Neuronal stem cell (in vitro differentiated cells): ENCODE data around the gene NUDT22.

Source experiments
- DNase-seq: peaks from one replicate; pipeline ENCODE4 v3.0.0-alpha.2; 2013; ENCODE audit warnings: low spot score
- H2AFZ ChIP-seq: one replicate; pipeline ENCODE4 v1.6.1; 2013; ENCODE audit warnings: mild to moderate bottlenecking, low read length, inconsistent platforms
- H2AK5ac ChIP-seq: 2 replicates; pipeline ENCODE4 v1.6.1; 2013; ENCODE audit warnings: low read depth, mild to moderate bottlenecking, inconsistent platforms, low read length, moderate library complexity, mixed read lengths
- H2BK120ac ChIP-seq: 2 replicates; pipeline ENCODE4 v1.6.1; 2013; ENCODE audit warnings: low read depth, mild to moderate bottlenecking, inconsistent platforms, low read length, moderate library complexity, mixed read lengths
- H2BK12ac ChIP-seq: one replicate; pipeline ENCODE4 v1.6.1; 2013; ENCODE audit warnings: low read length, inconsistent platforms
- H2BK15ac ChIP-seq: 2 replicates; pipeline ENCODE4 v1.6.1; 2013; ENCODE audit warnings: mild to moderate bottlenecking, low read length, inconsistent platforms, mixed read lengths
- H2BK5ac ChIP-seq: one replicate; pipeline ENCODE4 v1.6.1; 2013; ENCODE audit warnings: inconsistent platforms, mild to moderate bottlenecking, low read length, moderate library complexity
- H3K14ac ChIP-seq: one replicate; pipeline ENCODE4 v1.6.1; 2013; ENCODE audit warnings: low read length, inconsistent platforms
- H3K18ac ChIP-seq: 2 replicates; pipeline ENCODE4 v1.6.1; 2013; ENCODE audit warnings: low read length, inconsistent platforms
- H3K23ac ChIP-seq: 2 replicates; pipeline ENCODE4 v1.6.1; 2013; ENCODE audit warnings: low read depth, mild to moderate bottlenecking, mixed read lengths, low read length, inconsistent platforms; ENCODE audit not compliant: poor library complexity
- H3K27ac ChIP-seq: replicated peaks from 3 replicates; pipeline ENCODE4 v1.5.1; 2013; ENCODE audit warnings: low read length, inconsistent platforms
- H3K27me3 ChIP-seq, 3 experiments: 2 replicates each; pipeline ENCODE4 v1.6.1; 2013; ENCODE audit warnings: low read length in 3 of 3, mild to moderate bottlenecking in 2 of 3, inconsistent platforms in 1 of 3, low read depth in 1 of 3, mixed read lengths in 1 of 3, moderate library complexity in 1 of 3; ENCODE audit not compliant: control insufficient read depth in 3 of 3, insufficient read depth in 3 of 3
- H3K36me3 ChIP-seq, 2 donors: replicated peaks in 1 of 2; 2 replicates each; pipeline ENCODE4 v1.6.1; 2013; ENCODE audit warnings: low read length in 2 of 2; ENCODE audit not compliant: control insufficient read depth in 2 of 2, insufficient read depth in 2 of 2
- H3K4ac ChIP-seq: 2 replicates; pipeline ENCODE4 v1.6.1; 2013; ENCODE audit warnings: inconsistent platforms, mild to moderate bottlenecking, low read length, moderate library complexity
- H3K4me1 ChIP-seq, 2 donors: 1 replicate in 1 of 2; 2 replicates in 1 of 2; pipeline ENCODE4 v1.6.1; 2013; ENCODE audit warnings: low read length in 2 of 2, low read depth in 1 of 2; ENCODE audit not compliant: control insufficient read depth in 2 of 2, insufficient read depth in 1 of 2
- H3K4me2 ChIP-seq: one replicate; pipeline ENCODE4 v1.6.1; 2013; ENCODE audit warnings: mild to moderate bottlenecking, low read length, inconsistent platforms; ENCODE audit not compliant: insufficient read depth, poor library complexity, severe bottlenecking
- H3K4me3 ChIP-seq, 2 donors: 2 replicates each; pipeline ENCODE4 v1.5.1; 2013; ENCODE audit warnings: low read length in 2 of 2, mild to moderate bottlenecking in 2 of 2, inconsistent platforms in 1 of 2, moderate library complexity in 1 of 2
- H3K79me1 ChIP-seq: one replicate; pipeline ENCODE4 v1.6.1; 2013; ENCODE audit warnings: low read depth, mild to moderate bottlenecking, inconsistent platforms, low read length, moderate library complexity
- H3K9ac ChIP-seq: one replicate; pipeline ENCODE4 v1.6.1; 2013; ENCODE audit warnings: mild to moderate bottlenecking, low read depth, low read length, inconsistent platforms; ENCODE audit not compliant: poor library complexity
- H3K9me3 ChIP-seq, 2 donors: replicated peaks in 1 of 2; 2 replicates each; pipeline versions ENCODE3 to v1.6.1; 2013; ENCODE audit warnings: low read length in 2 of 2, mild to moderate bottlenecking in 2 of 2, inconsistent platforms in 1 of 2, low read depth in 1 of 2, mixed read lengths in 1 of 2, moderate library complexity in 1 of 2; ENCODE audit not compliant: control insufficient read depth in 2 of 2, insufficient read depth in 1 of 2
- H4K8ac ChIP-seq: one replicate; pipeline ENCODE4 v1.6.1; 2013; ENCODE audit warnings: low read depth, mild to moderate bottlenecking, inconsistent platforms, low read length, moderate library complexity
- H4K91ac ChIP-seq: one replicate; pipeline ENCODE4 v1.6.1; 2013; ENCODE audit warnings: low read length, low read depth, mild to moderate bottlenecking, inconsistent platforms; ENCODE audit not compliant: poor library complexity
- WGBS, 2 donors: extraction: QIAGEN DNeasy Blood & Tissue Kit; methylation state at CpG; one replicate each; pipeline ENCODE4 v1.1.7; 2013; ENCODE audit warnings: missing lambda C conversion rate in 2 of 2, mixed read lengths in 1 of 2; ENCODE audit not compliant: insufficient read length in 2 of 2, insufficient replicate concordance in 1 of 2; ENCODE audit errors: extremely low coverage in 2 of 2; 5-methylcytosine and 5-hydroxymethylcytosine counted together

NUDT22 gene

GRCh38 chr11:64234647-64235379, 8.7 kb downstream of the NUDT22 start:
- H3K4me2 ChIP-seq, result peak overlapping the region; percentile 88
- H3K27ac ChIP-seq, result no peak overlapping the region
- H3K4ac ChIP-seq, result peak overlapping the region; percentile 91
- peaks cover 5% of the 10 kb centered on the region for H3K79me1 ChIP-seq
- H2BK5ac ChIP-seq, result peak overlapping the region; percentile 59
- peaks cover 3 to 11% of the 10 kb centered on the region in 2 donors for H3K4me1 ChIP-seq
- peak overlapping the region; percentile 86 for H3K18ac ChIP-seq
- H2AFZ ChIP-seq, result no peak overlapping the region
- no peak overlapping the region for H2BK12ac ChIP-seq
- H3K14ac ChIP-seq, result no peak overlapping the region
- peak overlapping the region; percentile 38 for H2BK120ac ChIP-seq
- H3K9ac ChIP-seq, result peak overlapping the region; percentile 88
- no peak overlapping the region for H2BK15ac ChIP-seq
- no peak for DNase-seq
- WGBS, 2 donors, result no CpG with 5 or more reads among the region's 80 CpGs
- no peak overlapping the region for H4K8ac ChIP-seq
- H4K91ac ChIP-seq, result no peak overlapping the region
- peak overlapping the region; percentile 71 for H3K23ac ChIP-seq
- peak overlapping the region in 1 of 2 donors; percentile 85 for H3K4me3 ChIP-seq
- no peaks in the 10 kb centered on the region for H3K9me3 ChIP-seq
- H2AK5ac ChIP-seq, result peak overlapping the region; percentile 90
- peaks cover 5% of the 10 kb centered on the region in 2 donors for H3K36me3 ChIP-seq
- peaks cover 0 to 36% (median 0%) of the 10 kb centered on the region in 3 experiments for H3K27me3 ChIP-seq

- Histone ChIP-seq H3K4me3 (peak overlapping the region in 1 of 2 donors; percentile 36), H3K9me3 (no peaks in the 10 kb centered on the region), H3K4me1 (peaks cover 7 to 17% of the 10 kb centered on the region in 2 donors), H3K36me3 (peaks cover 5% of the 10 kb centered on the region in 2 donors), H2BK5ac (peak overlapping the region; percentile 59), H3K4me2 (no peak overlapping the region), H2BK15ac (peak overlapping the region; percentile 45), H2BK12ac (no peak overlapping the region), H3K27ac (no peak overlapping the region), H3K9ac (peak overlapping the region; percentile 88), H3K14ac (peak overlapping the region; percentile 75), H3K4ac (no peak overlapping the region), H3K79me1 (peaks cover 5% of the 10 kb centered on the region), H4K8ac (no peak overlapping the region), H3K23ac (peak overlapping the region; percentile 90), H2BK120ac (no peak overlapping the region), H3K27me3 (peaks cover 0 to 36% (median 0%) of the 10 kb centered on the region in 3 experiments), H2AK5ac (peak overlapping the region; percentile 90), H4K91ac (no peak overlapping the region), H2AFZ (no peak overlapping the region), H3K18ac (no peak overlapping the region)
- DNase-seq, result no peak
- no CpG with 5 or more reads among the region's 12 CpGs for WGBS, 2 donors
These were observed 9.5 kb downstream of the NUDT22 start for GRCh38 chr11:64235437-64236161.

- peaks cover 14% of the 10 kb centered on the region for H3K79me1 ChIP-seq
- H2BK5ac ChIP-seq, result no peak overlapping the region
- no peaks in the 10 kb centered on the region for H3K9me3 ChIP-seq
- no peak for DNase-seq
- no peak overlapping the region for H3K4me2 ChIP-seq
- H3K4ac ChIP-seq, result no peak overlapping the region
- H3K27me3 ChIP-seq, result peaks cover 0 to 23% (median 0%) of the 10 kb centered on the region in 3 experiments
- no peak overlapping the region for H3K14ac ChIP-seq
- H2AK5ac ChIP-seq, result no peak overlapping the region
- no peak overlapping the region for H3K18ac ChIP-seq
- H2BK15ac ChIP-seq, result no peak overlapping the region
- no peak overlapping the region for H4K8ac ChIP-seq
- no peak overlapping the region for H2BK120ac ChIP-seq
- H3K9ac ChIP-seq, result peak overlapping the region; percentile 44
- H3K4me1 ChIP-seq, result peaks cover 8 to 19% of the 10 kb centered on the region in 2 donors
- peaks cover 2 to 5% of the 10 kb centered on the region in 2 donors for H3K36me3 ChIP-seq
- no CpG with 5 or more reads among the region's 12 CpGs for WGBS, 2 donors
- no peak overlapping the region for H2BK12ac ChIP-seq
- no peak overlapping the region for H2AFZ ChIP-seq
- no peak overlapping the region for H3K4me3 ChIP-seq
- H4K91ac ChIP-seq, result no peak overlapping the region
- no peak overlapping the region for H3K23ac ChIP-seq
- H3K27ac ChIP-seq, result no peak overlapping the region
These were observed 11.4 kb downstream of the NUDT22 start for GRCh38 chr11:64237484-64237951.

GRCh38 chr11:64238076-64238475, 12.0 kb downstream of the NUDT22 start:
- Histone ChIP-seq H2AFZ (no peak overlapping the region), H3K4me1 (peaks cover 8 to 20% of the 10 kb centered on the region in 2 donors), H3K4ac (no peak overlapping the region), H2AK5ac (peak overlapping the region; percentile 46), H3K9ac (peak overlapping the region; percentile 44), H3K18ac (no peak overlapping the region), H3K9me3 (no peaks in the 10 kb centered on the region), H3K27ac (no peak overlapping the region), H2BK12ac (peak overlapping the region; percentile 66), H3K23ac (peak overlapping the region; percentile 81), H3K4me3 (no peak overlapping the region), H3K36me3 (peaks cover 3 to 5% of the 10 kb centered on the region in 2 donors), H2BK5ac (no peak overlapping the region), H3K27me3 (peaks cover 0 to 18% (median 0%) of the 10 kb centered on the region in 3 experiments), H2BK120ac (no peak overlapping the region), H4K8ac (peak overlapping the region; percentile 56), H3K4me2 (no peak overlapping the region), H3K79me1 (peaks cover 15% of the 10 kb centered on the region), H3K14ac (no peak overlapping the region), H2BK15ac (no peak overlapping the region), H4K91ac (no peak overlapping the region)
- DNase-seq, result no peak
- no CpG with 5 or more reads among the region's 9 CpGs for WGBS, 2 donors
